NK-92 treated with Interleukin-12 subunit alpha and Interleukin-12 subunit beta, amount 100 ng/mL, for 24 hours (cell line): Measurements from ENCODE around the gene SERINC3.

ENCODE experiments used
- DNase-seq: peaks from one replicate; lab custom pipeline; 2025; lab: John Stamatoyannopoulos, UW

Gene SERINC3

DNA sequence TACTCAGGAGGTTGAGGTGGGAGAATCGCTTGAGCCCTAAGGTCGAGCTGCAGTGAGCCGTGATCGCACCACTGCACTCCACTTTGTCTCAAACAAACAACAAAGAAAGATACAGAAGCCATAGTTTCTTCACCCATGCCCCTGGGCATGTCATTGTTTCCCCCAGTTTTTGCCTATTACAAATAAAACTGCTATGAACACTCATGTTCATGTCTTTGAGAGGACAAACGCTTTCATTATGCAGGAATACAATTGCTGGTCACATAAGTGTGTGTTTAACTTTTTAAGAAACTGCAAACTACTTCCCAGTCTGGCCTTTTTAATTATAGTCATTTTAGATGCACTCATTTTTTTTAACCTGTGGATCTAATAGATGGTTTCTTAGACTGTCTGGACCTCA lies 58.4 kb downstream of the SERINC3 start:
- DNase-seq = no peak

DNA sequence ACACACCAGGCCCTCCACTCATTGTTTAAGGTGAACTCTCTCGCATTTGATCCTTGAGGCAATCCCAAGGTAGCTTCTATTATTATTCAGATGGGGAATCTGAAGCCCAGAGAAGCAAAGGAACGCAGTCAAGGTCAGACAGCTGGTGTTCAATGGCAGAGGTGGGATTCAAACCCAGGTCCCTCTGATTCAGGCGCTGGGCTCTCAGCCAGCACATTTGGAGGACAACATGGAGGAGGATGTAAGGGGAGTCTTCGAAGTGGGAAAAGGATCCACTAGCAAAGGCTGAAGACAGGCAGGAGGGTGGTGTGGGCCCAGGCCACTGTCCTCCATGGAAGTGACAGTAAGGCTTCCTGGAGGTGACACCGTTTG lies 60.1 kb downstream of the SERINC3 start:
- no peak for DNase-seq

DNA sequence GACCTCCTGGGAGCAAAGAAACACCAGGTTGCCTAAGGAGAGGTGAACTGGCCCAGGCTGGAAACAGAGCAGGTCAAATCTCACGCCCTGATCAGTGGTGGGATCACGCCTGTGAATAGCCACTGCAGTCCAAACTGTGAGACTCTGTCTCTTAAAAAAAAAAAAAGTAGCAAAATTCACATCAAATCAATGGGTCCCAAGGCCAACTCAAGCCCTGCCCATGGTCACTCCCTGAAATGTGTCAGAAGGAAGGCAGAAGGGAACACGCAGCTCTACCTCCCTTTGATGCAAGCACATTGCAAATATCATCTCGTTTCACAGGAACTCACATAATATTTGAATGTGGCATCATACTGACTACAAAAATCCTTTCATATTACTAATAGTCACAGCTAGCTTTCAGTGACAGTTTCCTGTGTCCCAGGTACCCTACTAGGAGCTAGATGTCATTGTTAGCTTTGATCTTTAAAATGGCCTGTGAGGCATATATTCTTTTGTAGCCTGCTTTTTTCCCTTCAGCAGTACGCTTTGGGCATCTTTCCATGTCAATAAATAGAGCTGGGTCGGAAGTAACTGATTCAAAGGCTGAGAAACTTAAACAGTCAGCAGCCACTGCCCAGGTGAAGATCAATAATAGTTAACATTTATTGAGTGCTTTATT lies 60.6 kb downstream of the SERINC3 start:
- DNase-seq = no peak

DNA sequence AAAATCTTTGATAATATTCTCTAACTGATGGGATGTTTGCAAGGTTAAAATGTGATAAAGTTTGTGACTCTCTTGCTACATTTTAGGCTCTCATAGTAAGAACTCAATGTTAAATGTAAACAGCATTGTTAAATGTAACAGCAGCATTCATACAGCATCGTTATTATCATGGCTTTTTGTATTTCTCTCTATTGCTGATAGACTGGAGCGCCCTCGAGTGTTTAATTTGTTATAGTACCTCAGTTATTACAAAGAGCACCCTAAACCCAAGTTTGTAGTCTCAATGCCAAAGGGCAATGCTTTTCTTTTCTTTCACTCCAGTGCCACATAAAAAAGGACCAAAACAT lies 61.1 kb downstream of the SERINC3 start:
- no peak for DNase-seq

DNA sequence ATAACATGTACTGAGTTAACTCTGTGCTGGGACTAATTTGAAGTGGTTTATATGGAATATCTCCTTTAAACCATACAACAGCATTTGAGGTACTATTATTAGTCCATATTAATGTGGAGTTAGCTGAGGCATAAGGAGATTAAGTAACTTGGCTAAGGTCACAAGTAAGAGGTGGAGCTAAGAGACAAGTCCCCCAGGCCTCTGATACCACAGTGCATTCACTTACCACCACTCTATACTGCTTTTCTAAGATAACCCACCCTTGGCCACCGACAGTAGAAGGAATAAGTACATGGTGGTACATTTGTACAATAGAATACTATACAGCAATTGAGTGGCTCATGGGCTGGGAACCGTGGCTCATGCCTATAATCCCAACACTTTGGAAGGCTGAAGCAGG lies 62.6 kb downstream of the SERINC3 start:
- no peak for DNase-seq

DNA sequence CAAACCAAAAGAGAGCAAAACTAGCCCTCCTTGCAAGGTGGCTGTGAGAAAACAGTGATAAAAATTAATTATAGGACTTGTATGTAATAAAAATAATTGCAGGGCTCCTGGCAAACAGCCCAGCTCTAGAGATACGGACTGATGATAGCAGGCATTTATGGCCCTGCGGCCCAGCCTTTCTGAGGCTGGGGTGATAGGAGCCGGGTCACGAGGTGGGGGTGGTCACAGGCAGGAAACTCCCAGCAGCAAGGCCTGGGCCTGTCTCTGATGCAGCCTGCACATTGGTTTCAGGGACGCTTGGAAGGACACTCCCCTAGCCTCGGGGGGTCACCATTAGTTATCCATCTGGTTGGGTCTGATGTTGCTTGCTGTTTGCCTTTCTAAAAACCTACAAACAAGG lies 64.9 kb downstream of the SERINC3 start:
- no peak for DNase-seq

DNA sequence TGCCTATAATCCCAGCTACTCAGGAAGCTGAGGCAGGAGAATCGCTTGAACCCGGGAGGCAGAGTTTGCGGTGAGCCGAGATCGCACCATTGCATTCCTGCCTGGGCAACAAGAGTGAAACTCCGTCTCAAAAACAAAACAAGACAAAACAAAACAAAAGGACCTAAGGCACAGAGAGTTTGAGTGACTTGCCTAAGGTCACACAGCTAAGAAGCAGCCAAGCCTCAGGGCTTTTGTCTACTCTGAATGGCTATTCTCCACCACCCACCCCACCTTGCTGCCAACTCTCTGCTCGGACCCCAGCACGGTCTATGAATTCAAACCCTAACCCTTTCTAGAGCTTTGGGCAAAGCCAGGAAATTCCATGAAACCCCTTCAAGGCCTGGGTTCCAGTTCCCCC lies 65.3 kb downstream of the SERINC3 start:
- DNase-seq = no peak

DNA sequence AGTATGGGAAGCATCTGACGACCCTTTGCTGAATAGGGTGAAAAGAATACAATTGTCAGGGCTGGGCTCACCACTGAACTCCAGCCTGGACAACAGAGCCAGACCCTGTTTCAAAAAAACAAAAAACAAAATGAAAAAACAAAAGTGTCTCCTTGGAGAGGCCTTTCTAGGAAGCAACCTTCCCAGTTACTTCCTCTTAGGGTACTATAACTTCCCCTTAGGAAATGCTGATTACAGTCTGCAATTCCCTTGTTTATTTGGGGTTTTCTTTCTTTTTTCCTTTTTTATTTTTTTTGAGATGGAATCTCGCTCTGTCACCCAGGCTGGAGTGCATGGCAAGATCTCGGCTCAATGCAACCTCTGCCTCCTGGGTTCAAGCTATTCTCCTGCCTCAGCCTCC lies 66.7 kb downstream of the SERINC3 start:
- DNase-seq = no peak

DNA sequence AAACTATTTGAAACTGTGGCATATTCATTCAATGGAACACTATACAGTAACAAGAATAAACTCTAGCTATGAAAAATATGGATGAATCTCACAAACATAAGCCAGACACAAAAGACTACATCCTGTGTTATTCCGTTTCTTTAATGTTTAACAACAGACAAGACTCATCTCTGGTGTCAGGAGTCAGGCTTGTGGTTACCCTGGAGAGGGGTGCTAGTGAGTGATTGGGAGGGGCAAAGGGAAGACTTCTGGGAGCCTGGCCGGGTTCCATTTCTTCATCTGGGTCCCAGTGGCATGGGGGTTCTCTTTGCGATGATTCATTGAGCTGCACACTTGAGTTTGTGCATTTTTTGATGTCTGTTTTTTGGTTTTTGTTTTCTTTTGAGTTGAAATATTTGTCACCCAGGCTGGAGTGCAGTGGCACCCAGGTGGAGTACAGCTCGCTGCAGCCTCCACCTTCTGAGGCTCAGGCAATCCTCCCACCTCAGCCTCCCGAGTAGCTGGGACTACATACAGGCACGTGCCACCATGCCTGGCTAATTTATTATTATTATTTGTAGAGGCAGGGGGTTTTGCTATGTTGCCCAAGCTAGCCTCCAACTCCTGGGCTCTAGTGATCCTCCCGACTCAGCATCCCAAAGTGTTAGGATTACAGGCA lies 67.4 kb downstream of the SERINC3 start:
- no peak for DNase-seq

DNA sequence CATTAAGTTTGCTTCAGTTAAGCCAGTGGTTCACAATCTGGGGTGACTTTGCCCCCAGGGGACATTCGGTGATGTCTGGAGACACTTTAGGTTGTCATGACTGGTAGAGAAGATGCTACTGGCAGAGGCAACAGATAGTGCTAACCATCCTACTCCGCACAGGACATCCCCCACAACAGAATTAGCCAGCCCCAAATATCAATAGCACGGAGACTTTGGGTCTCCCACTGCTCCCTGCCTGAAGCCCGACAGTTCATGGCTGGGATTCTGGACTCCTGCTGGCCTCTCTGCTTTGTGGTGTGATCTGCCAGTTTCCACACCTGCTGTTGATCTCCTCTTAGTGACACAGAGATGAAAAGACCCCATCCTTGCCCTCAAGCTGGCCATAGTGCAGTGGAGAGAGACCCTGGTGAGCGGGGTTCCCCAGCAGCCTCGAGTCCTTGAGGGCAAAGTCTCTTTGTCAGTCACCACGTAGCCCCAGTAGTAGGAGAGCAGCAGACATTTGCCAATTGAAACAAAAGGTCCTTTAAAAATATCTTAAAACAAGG lies 70.9 kb downstream of the SERINC3 start:
- no peak for DNase-seq

DNA sequence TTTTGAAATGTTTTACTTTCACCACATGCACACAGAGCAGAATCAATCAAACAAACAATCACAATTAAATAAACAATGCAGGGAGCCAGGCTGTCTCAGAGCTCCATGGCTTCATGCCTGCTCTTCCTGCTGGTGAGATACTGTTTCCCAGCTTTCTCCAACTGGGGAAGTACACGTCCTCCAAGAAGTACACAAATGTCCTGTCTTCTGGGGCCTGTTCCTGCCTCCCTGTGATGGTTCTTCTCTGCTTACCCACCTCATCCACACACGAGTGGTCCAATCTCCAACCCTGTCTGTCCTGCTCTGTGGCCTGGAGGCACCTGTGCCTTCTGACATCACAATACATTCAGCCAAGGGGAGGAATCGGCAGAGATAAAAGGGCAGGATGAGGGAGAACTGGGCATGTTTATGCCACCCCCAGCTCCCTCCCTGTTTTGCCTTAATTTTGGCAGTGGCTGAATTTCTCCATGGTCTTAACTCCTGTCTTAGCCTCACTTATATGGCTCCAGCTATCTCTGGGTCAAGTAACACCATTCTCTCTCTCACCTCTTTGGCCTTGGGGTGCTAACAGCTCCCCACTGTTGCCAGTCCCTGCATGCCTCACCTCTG lies 71.5 kb downstream of the SERINC3 start:
- no peak for DNase-seq

DNA sequence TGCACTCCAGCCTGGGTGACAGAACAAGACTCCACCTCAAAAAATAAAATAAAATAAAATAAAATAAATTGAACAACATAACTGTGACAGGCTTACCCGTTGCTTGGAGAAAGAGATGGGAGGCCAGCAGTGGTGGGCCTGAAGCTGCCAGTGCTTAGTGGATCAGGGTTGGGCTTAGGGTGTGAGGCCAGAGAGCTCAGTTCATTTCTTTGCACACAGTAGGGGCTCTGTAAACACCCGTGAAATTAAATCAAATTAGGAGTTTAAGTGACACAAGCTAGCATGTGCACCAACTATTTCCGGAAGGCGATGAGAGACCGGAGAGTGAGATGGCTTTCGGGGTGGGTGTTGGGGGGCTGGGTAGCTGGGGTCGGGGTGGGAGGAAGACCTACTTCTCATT lies 72.0 kb downstream of the SERINC3 start:
- no peak for DNase-seq

DNA sequence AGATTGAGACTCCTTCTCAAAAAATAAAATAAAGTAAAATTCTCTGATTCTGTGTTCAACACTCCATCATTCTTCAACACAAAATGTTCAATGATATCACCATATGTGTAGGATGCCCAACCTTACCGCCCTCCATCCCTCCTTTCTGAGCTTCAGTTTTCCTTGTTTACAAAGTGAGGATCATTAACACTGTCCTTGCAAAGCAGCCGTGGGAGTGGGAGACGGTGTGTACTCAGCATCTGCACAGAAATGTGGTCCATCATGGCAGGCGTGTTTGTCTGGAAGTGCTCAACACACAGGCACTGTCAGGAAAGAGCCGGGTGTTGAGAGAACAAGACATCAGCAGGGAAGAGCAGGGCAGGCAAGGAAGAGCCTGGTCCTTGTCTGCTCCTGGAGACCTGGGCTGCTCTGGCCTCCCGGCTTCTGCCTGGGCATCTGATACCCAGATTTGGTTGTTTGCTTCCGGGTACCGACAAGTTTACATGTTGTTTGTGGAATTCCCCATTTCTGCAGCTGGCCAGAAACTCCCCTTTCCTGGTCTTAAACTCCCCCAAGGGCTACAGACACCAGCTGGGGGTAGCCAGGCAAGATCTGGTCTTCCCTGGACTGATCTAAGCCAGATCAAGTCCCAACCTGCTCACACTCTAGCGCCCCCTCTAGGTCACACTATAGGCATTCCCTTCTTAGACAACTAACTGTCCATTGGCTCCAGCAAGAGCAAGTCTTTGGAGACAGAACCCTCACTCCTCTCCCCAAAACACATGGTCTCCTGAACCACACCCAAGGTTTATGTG lies 72.9 kb downstream of the SERINC3 start:
- no peak for DNase-seq

DNA sequence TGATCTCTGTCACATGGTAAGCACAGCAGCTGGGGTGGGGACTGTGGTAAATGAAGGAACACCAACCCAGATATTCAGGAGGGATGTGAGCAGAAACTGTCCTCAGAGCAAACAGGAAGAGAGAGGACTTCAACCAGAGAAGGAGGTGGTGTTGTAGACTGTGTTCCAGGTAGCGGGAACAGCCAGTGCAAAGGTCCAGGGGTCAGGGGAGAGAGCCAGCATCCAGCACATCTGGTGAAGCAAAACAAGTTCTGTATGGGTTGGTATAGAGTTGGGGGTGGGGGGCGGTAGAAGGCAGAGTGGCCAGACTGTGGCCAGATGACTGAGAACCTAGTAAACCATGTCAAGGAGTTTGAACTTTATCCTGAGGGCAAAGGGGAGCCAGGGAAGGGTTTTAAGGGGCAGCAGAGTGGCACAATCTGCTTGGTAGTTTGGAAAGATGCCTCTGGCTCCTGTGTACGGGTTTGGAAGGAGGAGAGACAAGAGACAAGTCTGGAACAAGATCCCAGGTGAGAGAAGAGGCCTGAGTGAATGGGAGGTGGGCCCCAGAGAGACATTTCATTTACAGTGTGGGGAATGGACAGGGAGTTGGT lies 73.9 kb downstream of the SERINC3 start:
- DNase-seq = no peak
